ENCODE measurements around the gene HS1BP3. TPM values are rescaled to one million over a fixed set of nuclear protein-coding genes. Genes with fewer than 3 reads are reported as not detected.

Gene HS1BP3
- total and polyA plus RNA-seq, 9 of the 15 experiments (the other 6 are each of a cell fraction or from before 2014, with no cell fraction given): 0.41 to 8.3 (median 5.9) TPM

DNA sequence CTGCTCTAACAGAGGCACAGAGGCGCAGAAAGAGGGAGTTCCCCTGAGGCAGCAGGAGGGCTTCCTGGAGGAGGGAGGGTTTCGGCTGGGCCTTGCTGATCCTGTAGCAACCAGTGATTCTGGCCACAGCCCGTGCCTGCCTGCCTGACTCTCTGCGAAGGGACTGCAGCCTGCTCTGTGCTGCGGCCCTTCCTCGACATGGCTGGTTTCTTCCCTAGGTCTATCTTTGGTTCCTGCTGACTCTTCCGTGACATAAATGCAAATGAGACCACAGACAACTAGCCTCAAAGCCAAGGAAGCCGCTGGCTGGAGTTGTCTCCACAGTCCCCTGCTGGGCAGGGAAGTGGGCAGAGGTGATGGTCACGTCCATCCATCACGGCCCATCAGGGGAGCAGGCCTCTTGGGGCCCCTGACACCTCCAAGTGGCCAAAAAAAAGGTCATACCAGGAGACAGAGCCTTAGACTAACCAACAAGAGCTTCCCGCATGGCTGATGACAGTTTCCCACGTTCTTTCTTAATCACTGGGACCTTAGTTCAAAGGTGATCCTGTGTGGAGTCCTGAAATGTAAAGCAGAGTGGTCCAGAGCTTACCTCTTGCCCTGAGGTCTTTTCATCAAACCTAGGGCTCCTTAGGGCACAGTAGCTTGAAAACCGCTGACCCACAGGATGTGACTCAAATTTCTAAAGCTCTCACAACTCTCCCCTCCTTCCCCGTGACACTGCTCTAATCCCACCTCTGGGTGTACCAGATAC, 55.3 kb downstream of the HS1BP3 start (continued):
- TF ChIP-seq, protein P1, sequence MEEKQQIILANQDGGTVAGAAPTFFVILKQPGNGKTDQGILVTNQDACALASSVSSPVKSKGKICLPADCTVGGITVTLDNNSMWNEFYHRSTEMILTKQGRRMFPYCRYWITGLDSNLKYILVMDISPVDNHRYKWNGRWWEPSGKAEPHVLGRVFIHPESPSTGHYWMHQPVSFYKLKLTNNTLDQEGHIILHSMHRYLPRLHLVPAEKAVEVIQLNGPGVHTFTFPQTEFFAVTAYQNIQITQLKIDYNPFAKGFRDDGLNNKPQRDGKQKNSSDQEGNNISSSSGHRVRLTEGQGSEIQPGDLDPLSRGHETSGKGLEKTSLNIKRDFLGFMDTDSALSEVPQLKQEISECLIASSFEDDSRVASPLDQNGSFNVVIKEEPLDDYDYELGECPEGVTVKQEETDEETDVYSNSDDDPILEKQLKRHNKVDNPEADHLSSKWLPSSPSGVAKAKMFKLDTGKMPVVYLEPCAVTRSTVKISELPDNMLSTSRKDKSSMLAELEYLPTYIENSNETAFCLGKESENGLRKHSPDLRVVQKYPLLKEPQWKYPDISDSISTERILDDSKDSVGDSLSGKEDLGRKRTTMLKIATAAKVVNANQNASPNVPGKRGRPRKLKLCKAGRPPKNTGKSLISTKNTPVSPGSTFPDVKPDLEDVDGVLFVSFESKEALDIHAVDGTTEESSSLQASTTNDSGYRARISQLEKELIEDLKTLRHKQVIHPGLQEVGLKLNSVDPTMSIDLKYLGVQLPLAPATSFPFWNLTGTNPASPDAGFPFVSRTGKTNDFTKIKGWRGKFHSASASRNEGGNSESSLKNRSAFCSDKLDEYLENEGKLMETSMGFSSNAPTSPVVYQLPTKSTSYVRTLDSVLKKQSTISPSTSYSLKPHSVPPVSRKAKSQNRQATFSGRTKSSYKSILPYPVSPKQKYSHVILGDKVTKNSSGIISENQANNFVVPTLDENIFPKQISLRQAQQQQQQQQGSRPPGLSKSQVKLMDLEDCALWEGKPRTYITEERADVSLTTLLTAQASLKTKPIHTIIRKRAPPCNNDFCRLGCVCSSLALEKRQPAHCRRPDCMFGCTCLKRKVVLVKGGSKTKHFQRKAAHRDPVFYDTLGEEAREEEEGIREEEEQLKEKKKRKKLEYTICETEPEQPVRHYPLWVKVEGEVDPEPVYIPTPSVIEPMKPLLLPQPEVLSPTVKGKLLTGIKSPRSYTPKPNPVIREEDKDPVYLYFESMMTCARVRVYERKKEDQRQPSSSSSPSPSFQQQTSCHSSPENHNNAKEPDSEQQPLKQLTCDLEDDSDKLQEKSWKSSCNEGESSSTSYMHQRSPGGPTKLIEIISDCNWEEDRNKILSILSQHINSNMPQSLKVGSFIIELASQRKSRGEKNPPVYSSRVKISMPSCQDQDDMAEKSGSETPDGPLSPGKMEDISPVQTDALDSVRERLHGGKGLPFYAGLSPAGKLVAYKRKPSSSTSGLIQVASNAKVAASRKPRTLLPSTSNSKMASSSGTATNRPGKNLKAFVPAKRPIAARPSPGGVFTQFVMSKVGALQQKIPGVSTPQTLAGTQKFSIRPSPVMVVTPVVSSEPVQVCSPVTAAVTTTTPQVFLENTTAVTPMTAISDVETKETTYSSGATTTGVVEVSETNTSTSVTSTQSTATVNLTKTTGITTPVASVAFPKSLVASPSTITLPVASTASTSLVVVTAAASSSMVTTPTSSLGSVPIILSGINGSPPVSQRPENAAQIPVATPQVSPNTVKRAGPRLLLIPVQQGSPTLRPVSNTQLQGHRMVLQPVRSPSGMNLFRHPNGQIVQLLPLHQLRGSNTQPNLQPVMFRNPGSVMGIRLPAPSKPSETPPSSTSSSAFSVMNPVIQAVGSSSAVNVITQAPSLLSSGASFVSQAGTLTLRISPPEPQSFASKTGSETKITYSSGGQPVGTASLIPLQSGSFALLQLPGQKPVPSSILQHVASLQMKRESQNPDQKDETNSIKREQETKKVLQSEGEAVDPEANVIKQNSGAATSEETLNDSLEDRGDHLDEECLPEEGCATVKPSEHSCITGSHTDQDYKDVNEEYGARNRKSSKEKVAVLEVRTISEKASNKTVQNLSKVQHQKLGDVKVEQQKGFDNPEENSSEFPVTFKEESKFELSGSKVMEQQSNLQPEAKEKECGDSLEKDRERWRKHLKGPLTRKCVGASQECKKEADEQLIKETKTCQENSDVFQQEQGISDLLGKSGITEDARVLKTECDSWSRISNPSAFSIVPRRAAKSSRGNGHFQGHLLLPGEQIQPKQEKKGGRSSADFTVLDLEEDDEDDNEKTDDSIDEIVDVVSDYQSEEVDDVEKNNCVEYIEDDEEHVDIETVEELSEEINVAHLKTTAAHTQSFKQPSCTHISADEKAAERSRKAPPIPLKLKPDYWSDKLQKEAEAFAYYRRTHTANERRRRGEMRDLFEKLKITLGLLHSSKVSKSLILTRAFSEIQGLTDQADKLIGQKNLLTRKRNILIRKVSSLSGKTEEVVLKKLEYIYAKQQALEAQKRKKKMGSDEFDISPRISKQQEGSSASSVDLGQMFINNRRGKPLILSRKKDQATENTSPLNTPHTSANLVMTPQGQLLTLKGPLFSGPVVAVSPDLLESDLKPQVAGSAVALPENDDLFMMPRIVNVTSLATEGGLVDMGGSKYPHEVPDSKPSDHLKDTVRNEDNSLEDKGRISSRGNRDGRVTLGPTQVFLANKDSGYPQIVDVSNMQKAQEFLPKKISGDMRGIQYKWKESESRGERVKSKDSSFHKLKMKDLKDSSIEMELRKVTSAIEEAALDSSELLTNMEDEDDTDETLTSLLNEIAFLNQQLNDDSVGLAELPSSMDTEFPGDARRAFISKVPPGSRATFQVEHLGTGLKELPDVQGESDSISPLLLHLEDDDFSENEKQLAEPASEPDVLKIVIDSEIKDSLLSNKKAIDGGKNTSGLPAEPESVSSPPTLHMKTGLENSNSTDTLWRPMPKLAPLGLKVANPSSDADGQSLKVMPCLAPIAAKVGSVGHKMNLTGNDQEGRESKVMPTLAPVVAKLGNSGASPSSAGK (IDR thresholded peaks at IDR 0.05): peak; percentile 84
- peak; percentile 96 for TF ChIP-seq ZNF584 (CRISPR knock-in tag; IDR thresholded peaks at IDR 0.05; ENCODE audit: low read depth)
- TF ChIP-seq ZNF431 (CRISPR knock-in tag; IDR thresholded peaks at IDR 0.05): no peak
- TF ChIP-seq, protein P2, sequence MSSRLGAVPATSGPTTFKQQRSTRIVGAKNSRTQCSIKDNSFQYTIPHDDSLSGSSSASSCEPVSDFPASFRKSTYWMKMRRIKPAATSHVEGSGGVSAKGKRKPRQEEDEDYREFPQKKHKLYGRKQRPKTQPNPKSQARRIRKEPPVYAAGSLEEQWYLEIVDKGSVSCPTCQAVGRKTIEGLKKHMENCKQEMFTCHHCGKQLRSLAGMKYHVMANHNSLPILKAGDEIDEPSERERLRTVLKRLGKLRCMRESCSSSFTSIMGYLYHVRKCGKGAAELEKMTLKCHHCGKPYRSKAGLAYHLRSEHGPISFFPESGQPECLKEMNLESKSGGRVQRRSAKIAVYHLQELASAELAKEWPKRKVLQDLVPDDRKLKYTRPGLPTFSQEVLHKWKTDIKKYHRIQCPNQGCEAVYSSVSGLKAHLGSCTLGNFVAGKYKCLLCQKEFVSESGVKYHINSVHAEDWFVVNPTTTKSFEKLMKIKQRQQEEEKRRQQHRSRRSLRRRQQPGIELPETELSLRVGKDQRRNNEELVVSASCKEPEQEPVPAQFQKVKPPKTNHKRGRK (tag; IDR thresholded peaks at IDR 0.05): no peak
- no peak for TF ChIP-seq NR2C1 (IDR thresholded peaks at IDR 0.05)
- peak; percentile 78 for TF ChIP-seq NR2C1 (tag; IDR thresholded peaks at IDR 0.05)
- peak; percentile 66 for TF ChIP-seq ZNF766 (CRISPR knock-in tag; conservative IDR thresholded peaks at IDR 0.05)
- TF ChIP-seq, protein P3, sequence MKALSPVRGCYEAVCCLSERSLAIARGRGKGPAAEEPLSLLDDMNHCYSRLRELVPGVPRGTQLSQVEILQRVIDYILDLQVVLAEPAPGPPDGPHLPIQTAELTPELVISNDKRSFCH (CRISPR knock-in tag; IDR thresholded peaks at IDR 0.05): no peak
- TF ChIP-seq, protein P3 (tag; IDR thresholded peaks at IDR 0.05): peak; percentile 75; the same call in 1 of the 2 replicates
- no peak for TF ChIP-seq GTF2F1 (IDR thresholded peaks at IDR 0.05; ENCODE audit: low read depth, low read length)
- 0 out of 2 replicates have a peak, but pooled peaks have one; percentile 31 for TF ChIP-seq SMARCA4 (IDR thresholded peaks at IDR 0.05)
- TF ChIP-seq POLR2AphosphoS2 (IDR thresholded peaks at IDR 0.05; ENCODE audit: low read length): no peak
- 0 out of 2 replicates have a peak, but pooled peaks have one; percentile 8 for TF ChIP-seq ERF (CRISPR knock-in tag; IDR thresholded peaks at IDR 0.05)
- peak; percentile 41; the same call in 1 of the 2 replicates for TF ChIP-seq BRD4 (IDR thresholded peaks at IDR 0.05)
- peak; percentile 56 for TF ChIP-seq MEIS2 (IDR thresholded peaks at IDR 0.05; ENCODE audit: partially characterized antibody)
- TF ChIP-seq BMI1 (IDR thresholded peaks at IDR 0.05; ENCODE audit: low read length): no peak
